CD4-positive, alpha-beta T cell treated with Interleukin-17A for 4 hours (primary cell): ENCODE results near the gene SLC19A2.
A peak's percentile ranks its signal among the peaks of the same experiment; 100 is the strongest.
"Not testable (repeated sequence)": the region's sequence is repeated elsewhere in the genome, so short reads cannot be mapped to it uniquely, and the experiment has no call there.

Source experiments
- DNase-seq: peaks from one replicate; pipeline ENCODE4 v3.0.0-alpha.2; 2020; ENCODE audit warnings: mixed read lengths

SLC19A2 gene

GRCh38 chr1:169485431-169486280 lies at the start of gene SLC19A2:
TSS of gene SLC19A2 (minus strand) at chr1:169485944. CDS start at chr1:169485766, 178 bp downstream.
- DNase-seq, result peak; percentile 95

GRCh38 chr1:169534653-169535052 lies 48.9 kb upstream of the SLC19A2 start:
- no peak for DNase-seq

- not testable (repeated sequence) for DNase-seq
Observed at GRCh38 chr1:169533528-169534190, 47.9 kb upstream of the SLC19A2 start.

GRCh38 chr1:169530448-169530847 lies 44.7 kb upstream of the SLC19A2 start:
- DNase-seq, result no peak

GRCh38 chr1:169529068-169529642 lies 43.4 kb upstream of the SLC19A2 start:
- no peak for DNase-seq

- no peak for DNase-seq
Observed at GRCh38 chr1:169528215-169529067, 42.7 kb upstream of the SLC19A2 start.

GRCh38 chr1:169527451-169528214 lies 41.9 kb upstream of the SLC19A2 start:
- no peak for DNase-seq

GRCh38 chr1:169527001-169527400 lies 41.3 kb upstream of the SLC19A2 start:
- DNase-seq, result no peak

GRCh38 chr1:169526120-169526832 lies 40.5 kb upstream of the SLC19A2 start:
- DNase-seq, result no peak

GRCh38 chr1:169525391-169525790 lies 39.6 kb upstream of the SLC19A2 start:
- DNase-seq, result no peak

GRCh38 chr1:169523904-169524303 lies 38.2 kb upstream of the SLC19A2 start:
- no peak for DNase-seq

GRCh38 chr1:169521226-169521625 lies 35.5 kb upstream of the SLC19A2 start:
- DNase-seq, result no peak

- DNase-seq, result no peak
Observed at GRCh38 chr1:169517558-169518186, 31.9 kb upstream of the SLC19A2 start.

- no peak for DNase-seq
Observed at GRCh38 chr1:169515641-169516040, 29.9 kb upstream of the SLC19A2 start.

- no peak for DNase-seq
Observed at GRCh38 chr1:169514566-169515270, 29.0 kb upstream of the SLC19A2 start.

- no peak for DNase-seq
Observed at GRCh38 chr1:169513208-169513607, 27.5 kb upstream of the SLC19A2 start.

GRCh38 chr1:169511316-169512005 lies 25.7 kb upstream of the SLC19A2 start:
- no peak for DNase-seq

GRCh38 chr1:169510060-169510459 lies 24.3 kb upstream of the SLC19A2 start:
- DNase-seq, result no peak

GRCh38 chr1:169509354-169509753 lies 23.6 kb upstream of the SLC19A2 start:
- DNase-seq, result no peak
